CD8-positive, alpha-beta memory T cell (primary cell): ENCODE measurements around the gene TMEM14B. TPM values are rescaled to one million over a fixed set of nuclear protein-coding genes. Genes with fewer than 3 reads are reported as not detected.
A peak's percentile ranks its signal among the peaks of the same experiment; 100 is the strongest.

Experiments used
- CTCF ChIA-PET: fragments of 350-600 bp; sonication (Branson Sonifier 250); formaldehyde crosslinking; loops from one replicate; lab custom pipeline; 2021; ENCODE audit warnings: antibody characterized with exemption; lab: Charles Lee
- POLR2A ChIA-PET: fragments of 350-600 bp; sonication (Branson Sonifier 250); formaldehyde crosslinking; loops from one replicate; lab custom pipeline; 2021; ENCODE audit warnings: antibody characterized with exemption; lab: Charles Lee
- DNase-seq, 5 donors: peaks; one replicate each; pipeline versions ENCODE4 v3.0.0 to v3.0.0-alpha.2; 2020 to 2022; ENCODE audit warnings: mixed read lengths in 1 of 5
- H3K27ac ChIP-seq: one replicate; pipeline ENCODE4 v1.7.0; 2013; ENCODE audit warnings: low read depth, mild to moderate bottlenecking, low read length, moderate library complexity
- H3K27me3 ChIP-seq: 2 replicates; pipeline ENCODE4 v1.7.0; 2013; ENCODE audit warnings: low read length, mild to moderate bottlenecking; ENCODE audit not compliant: insufficient read depth, poor library complexity, severe bottlenecking
- H3K36me3 ChIP-seq: 2 replicates; pipeline ENCODE4 v1.7.0; 2013; ENCODE audit warnings: mild to moderate bottlenecking, low read length, moderate library complexity; ENCODE audit not compliant: insufficient read depth
- H3K4me1 ChIP-seq: 2 replicates; pipeline ENCODE4 v1.7.0; 2013; ENCODE audit warnings: mild to moderate bottlenecking, low read length, moderate library complexity; ENCODE audit not compliant: insufficient read depth
- H3K4me3 ChIP-seq: 2 replicates; pipeline ENCODE4 v1.7.0; 2013; ENCODE audit warnings: mild to moderate bottlenecking, low read length
- H3K9me3 ChIP-seq: 2 replicates; pipeline ENCODE4 v1.7.0; 2013; ENCODE audit warnings: mild to moderate bottlenecking, low read length
- H3K27ac Mint-ChIP-seq, 8 donors: one replicate each; pipeline ENCODE4 v1.8.0; 2020 to 2021; ENCODE audit warnings: mixed read lengths in 8 of 8, mild to moderate bottlenecking in 6 of 8, inconsistent platforms in 3 of 8, moderate library complexity in 3 of 8
- H3K27me3 Mint-ChIP-seq, 2 donors: one replicate each; pipeline ENCODE4 v1.8.0; 2020 to 2021; ENCODE audit warnings: mixed read lengths in 2 of 2, mild to moderate bottlenecking in 1 of 2, moderate library complexity in 1 of 2
- H3K36me3 Mint-ChIP-seq, 3 donors: one replicate each; pipeline ENCODE4 v1.8.0; 2020 to 2021; ENCODE audit warnings: mixed read lengths in 3 of 3, inconsistent platforms in 1 of 3, mild to moderate bottlenecking in 1 of 3
- H3K4me1 Mint-ChIP-seq, 3 donors: one replicate each; pipeline ENCODE4 v1.8.0; 2020 to 2021; ENCODE audit warnings: mixed read lengths in 3 of 3, inconsistent platforms in 1 of 3, mild to moderate bottlenecking in 1 of 3
- H3K4me3 Mint-ChIP-seq, 7 donors: one replicate each; pipeline ENCODE4 v1.8.0; 2020 to 2021; ENCODE audit warnings: mixed read lengths in 7 of 7, mild to moderate bottlenecking in 6 of 7, moderate library complexity in 4 of 7, inconsistent platforms in 2 of 7
- H3K9me3 Mint-ChIP-seq, 5 donors: one replicate each; pipeline ENCODE4 v1.8.0; 2020 to 2022; ENCODE audit warnings: mixed read lengths in 5 of 5, mild to moderate bottlenecking in 3 of 5, moderate library complexity in 2 of 5, inconsistent platforms in 1 of 5
- polyA plus RNA-seq: library from polyadenylated mRNA; unstranded; fragments of 300-500 nt; fragmentation: Illumina TruSeq; gene quantifications from one replicate; pipeline ENCODE4 v1.2.3, GENCODE V29; 2021
- total RNA-seq, 2 experiments: library from RNA; stranded (reverse); gene quantifications; one replicate each; pipeline ENCODE4 v1.2.3, GENCODE V29; 2021

TMEM14B gene
- total and polyA plus RNA-seq, 3 experiments from 2014 or later = 82.0 to 188 (median 85.1) TPM

GRCh38 chr6:10794239-10794638 lies 46.6 kb downstream of the TMEM14B start:
- Mint-ChIP-seq H3K27me3 (peaks cover 0 to 2% of the 10 kb centered on the region in 2 donors), H3K36me3 (peaks cover 0 to 19% (median 8%) of the 10 kb centered on the region in 3 donors), H3K4me1 (peaks cover 3 to 9% (median 8%) of the 10 kb centered on the region in 3 donors), H3K9me3 (no peaks in the 10 kb centered on the region), H3K27ac (peak overlapping the region in 1 of 8 donors; percentile 74), H3K4me3 (no peak overlapping the region)
- POLR2A ChIA-PET = no interaction called here
- Histone ChIP-seq H3K4me1 (no peaks in the 10 kb centered on the region), H3K4me3 (no peak overlapping the region), H3K9me3 (no peaks in the 10 kb centered on the region), H3K36me3 (no peaks in the 10 kb centered on the region), H3K27me3 (no peaks in the 10 kb centered on the region), H3K27ac (no peak overlapping the region)
- CTCF ChIA-PET = interaction anchor here (1.5 to 3.8 kb wide), 2 partner anchors 8 to 315 kb away, joined by 8 to 13 read pairs; no protein-coding TSS in a partner anchor
- no peak for DNase-seq

GRCh38 chr6:10800810-10801209 lies 53.2 kb downstream of the TMEM14B start:
- Histone ChIP-seq H3K27me3 (no peaks in the 10 kb centered on the region), H3K9me3 (no peaks in the 10 kb centered on the region), H3K4me3 (no peak overlapping the region), H3K36me3 (no peaks in the 10 kb centered on the region), H3K27ac (no peak overlapping the region), H3K4me1 (no peaks in the 10 kb centered on the region)
- Mint-ChIP-seq H3K27ac (no peak overlapping the region), H3K9me3 (no peaks in the 10 kb centered on the region), H3K4me1 (no peaks in the 10 kb centered on the region), H3K4me3 (no peak overlapping the region), H3K27me3 (peaks cover 0 to 2% of the 10 kb centered on the region in 2 donors), H3K36me3 (peaks cover 3 to 4% (median 3%) of the 10 kb centered on the region in 3 donors)
- DNase-seq = peak in 1 of 5 donors; percentile 2
- POLR2A ChIA-PET = no interaction called here
- CTCF ChIA-PET = interaction anchor here (0.8 to 3.6 kb wide), 7 partner anchors 8 to 325 kb away, joined by 3 to 47 read pairs (median 4); partner anchors contain the start of gene PAK1IP1

DNA sequence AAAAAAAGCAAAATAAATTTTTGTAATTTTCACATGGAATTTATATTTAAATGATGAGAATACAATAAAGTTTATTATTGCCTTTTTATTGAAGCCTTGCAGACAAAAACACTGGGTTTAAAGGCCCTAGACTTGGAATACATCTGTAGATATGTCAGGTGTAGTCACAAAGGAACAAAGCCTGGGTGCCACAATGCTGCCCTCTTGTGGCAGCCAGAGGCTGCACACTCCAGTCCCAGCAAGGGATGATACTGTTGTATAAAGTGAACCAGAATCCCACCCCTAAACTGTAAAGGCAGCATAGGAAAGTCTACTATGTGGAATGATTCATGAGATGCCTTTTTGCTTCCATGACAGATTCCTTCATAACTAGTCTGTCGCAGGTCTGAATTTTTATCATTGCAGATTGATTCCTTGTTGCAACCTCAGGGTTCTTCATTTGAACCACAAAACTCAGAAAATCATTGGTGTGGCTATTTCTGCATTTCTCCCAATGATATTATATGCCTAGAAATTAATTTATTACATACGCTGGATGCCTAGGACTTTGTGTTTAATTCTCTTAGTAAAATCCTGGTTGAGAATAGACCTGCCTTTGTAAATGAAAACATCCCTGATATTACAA lies 53.7 kb downstream of the TMEM14B start:
- no peaks in the 10 kb centered on the region for H3K4me1 Mint-ChIP-seq
- Histone ChIP-seq H3K27me3 (no peaks in the 10 kb centered on the region), H3K27ac (no peak overlapping the region), H3K9me3 (no peaks in the 10 kb centered on the region), H3K4me3 (no peak overlapping the region), H3K4me1 (no peaks in the 10 kb centered on the region), H3K36me3 (no peaks in the 10 kb centered on the region)
- no peaks in the 10 kb centered on the region for H3K9me3 Mint-ChIP-seq
- peaks cover 3 to 5% (median 4%) of the 10 kb centered on the region in 3 donors for H3K36me3 Mint-ChIP-seq
- no peak overlapping the region for H3K27ac Mint-ChIP-seq
- ChIA-PET POLR2A (no interaction called here), CTCF (interaction anchor here (0.8 to 3.6 kb wide), 11 partner anchors 8 to 333 kb away, joined by 3 to 47 read pairs (median 4); partner anchors contain the start of gene PAK1IP1)
- peak; percentile 30 to 76 (median 42) for DNase-seq
- no peak overlapping the region for H3K4me3 Mint-ChIP-seq
- peaks cover 0 to 2% of the 10 kb centered on the region in 2 donors for H3K27me3 Mint-ChIP-seq

Other genes starting within 250 kb of the TMEM14B start
- 1 to 10 TPM; 1.3 to 1.4 TPM for gene GCNT2, start 226.5 kb upstream of the TMEM14B start, total RNA-seq
- 1.4 TPM for gene GCNT2, start 226.5 kb upstream of the TMEM14B start, polyA plus RNA-seq
- 1 to 10 TPM; 6.8 to 7.4 TPM for gene C6orf52, start 53.2 kb upstream of the TMEM14B start, total RNA-seq
- gene C6orf52, start 53.2 kb upstream of the TMEM14B start, polyA plus RNA-seq = not detected
- 10 to 100 TPM; 57.1 to 58.0 TPM for gene PAK1IP1, start 52.8 kb upstream of the TMEM14B start, total RNA-seq
- gene PAK1IP1, start 52.8 kb upstream of the TMEM14B start, polyA plus RNA-seq = 18.8 TPM
- 10 to 100 TPM; 62.8 to 68.0 TPM for gene TMEM14C, start 24.7 kb upstream of the TMEM14B start, total RNA-seq
- gene TMEM14C, start 24.7 kb upstream of the TMEM14B start, polyA plus RNA-seq = 79.8 TPM
- 1 to 10 TPM; 1.8 to 2.3 TPM for gene MAK, start 90.7 kb downstream of the TMEM14B start, total RNA-seq
- not detected for gene MAK, start 90.7 kb downstream of the TMEM14B start, polyA plus RNA-seq
- not detected for gene GCM2, start 134.2 kb downstream of the TMEM14B start, total RNA-seq
- gene GCM2, start 134.2 kb downstream of the TMEM14B start, polyA plus RNA-seq = not detected
- not detected for gene SYCP2L, start 139.2 kb downstream of the TMEM14B start, total RNA-seq
- gene SYCP2L, start 139.2 kb downstream of the TMEM14B start, polyA plus RNA-seq = not detected